Activated CD4-positive, alpha-beta T cell treated with anti-CD3 and anti-CD28 coated beads, Interleukin-2, Interleukin-6, amounts not matched to agents 100 ng/mL and 50 ng/mL, durations not matched to agents 16 hours and 8 hours (primary cell): ENCODE data around the gene PDE11A.
"Not testable (repeated sequence)": the region's sequence is repeated elsewhere in the genome, so short reads cannot be mapped to it uniquely, and the experiment has no call there.

Experiments
- DNase-seq: peaks from one replicate; pipeline ENCODE4 v3.0.0-alpha.2; 2020

PDE11A gene

GRCh38 chr2:178008636-178009289 is 63.8 kb downstream of the PDE11A start:
- DNase-seq: no peak

GRCh38 chr2:178006710-178007109 is 65.9 kb downstream of the PDE11A start:
- DNase-seq: no peak

GRCh38 chr2:178005756-178006155 is 66.8 kb downstream of the PDE11A start:
- no peak for DNase-seq

- DNase-seq: no peak
Measured at GRCh38 chr2:178002038-178002437, 70.5 kb downstream of the PDE11A start.

- no peak for DNase-seq
Measured at GRCh38 chr2:177998996-177999395, 73.6 kb downstream of the PDE11A start.

- no peak for DNase-seq
Measured at GRCh38 chr2:177998006-177998405, 74.6 kb downstream of the PDE11A start.

- DNase-seq: no peak
Measured at GRCh38 chr2:177992992-177993391, 79.6 kb downstream of the PDE11A start.

GRCh38 chr2:177989029-177989885 is 83.3 kb downstream of the PDE11A start:
- no peak for DNase-seq

- DNase-seq: no peak
Measured at GRCh38 chr2:177984749-177985148, 87.8 kb downstream of the PDE11A start.

- peak; percentile 45 for DNase-seq
Measured at GRCh38 chr2:177983183-177983788, 89.3 kb downstream of the PDE11A start.

- DNase-seq: no peak
Measured at GRCh38 chr2:177972782-177973181, 99.8 kb downstream of the PDE11A start.

- DNase-seq: no peak
Measured at GRCh38 chr2:177972123-177972522, 100.5 kb downstream of the PDE11A start.

GRCh38 chr2:177970670-177971454 is 101.7 kb downstream of the PDE11A start:
- no peak for DNase-seq

GRCh38 chr2:177964892-177965291 is 107.7 kb downstream of the PDE11A start:
- no peak for DNase-seq

GRCh38 chr2:177952151-177952550 is 120.4 kb downstream of the PDE11A start:
- DNase-seq: no peak

GRCh38 chr2:177947598-177947997 is 125.0 kb downstream of the PDE11A start:
- not testable (repeated sequence) for DNase-seq

- DNase-seq: not testable (repeated sequence)
Measured at GRCh38 chr2:177944530-177944929, 128.0 kb downstream of the PDE11A start.

GRCh38 chr2:177942731-177943130 is 129.8 kb downstream of the PDE11A start:
- no peak for DNase-seq

GRCh38 chr2:177939211-177939610 is 133.4 kb downstream of the PDE11A start:
- DNase-seq: no peak

- no peak for DNase-seq
Measured at GRCh38 chr2:177930916-177931315, 141.7 kb downstream of the PDE11A start.

GRCh38 chr2:177929662-177930522 is 142.7 kb downstream of the PDE11A start:
- DNase-seq: no peak

- DNase-seq: no peak
Measured at GRCh38 chr2:177923323-177923722, 149.3 kb downstream of the PDE11A start.
